ENCODE results near the gene QPCT. TPM values are rescaled to one million over a fixed set of nuclear protein-coding genes. Genes with fewer than 3 reads are reported as not detected.

The QPCT gene
- polyA plus RNA-seq, 1 donor, result 8.4 TPM

DNA sequence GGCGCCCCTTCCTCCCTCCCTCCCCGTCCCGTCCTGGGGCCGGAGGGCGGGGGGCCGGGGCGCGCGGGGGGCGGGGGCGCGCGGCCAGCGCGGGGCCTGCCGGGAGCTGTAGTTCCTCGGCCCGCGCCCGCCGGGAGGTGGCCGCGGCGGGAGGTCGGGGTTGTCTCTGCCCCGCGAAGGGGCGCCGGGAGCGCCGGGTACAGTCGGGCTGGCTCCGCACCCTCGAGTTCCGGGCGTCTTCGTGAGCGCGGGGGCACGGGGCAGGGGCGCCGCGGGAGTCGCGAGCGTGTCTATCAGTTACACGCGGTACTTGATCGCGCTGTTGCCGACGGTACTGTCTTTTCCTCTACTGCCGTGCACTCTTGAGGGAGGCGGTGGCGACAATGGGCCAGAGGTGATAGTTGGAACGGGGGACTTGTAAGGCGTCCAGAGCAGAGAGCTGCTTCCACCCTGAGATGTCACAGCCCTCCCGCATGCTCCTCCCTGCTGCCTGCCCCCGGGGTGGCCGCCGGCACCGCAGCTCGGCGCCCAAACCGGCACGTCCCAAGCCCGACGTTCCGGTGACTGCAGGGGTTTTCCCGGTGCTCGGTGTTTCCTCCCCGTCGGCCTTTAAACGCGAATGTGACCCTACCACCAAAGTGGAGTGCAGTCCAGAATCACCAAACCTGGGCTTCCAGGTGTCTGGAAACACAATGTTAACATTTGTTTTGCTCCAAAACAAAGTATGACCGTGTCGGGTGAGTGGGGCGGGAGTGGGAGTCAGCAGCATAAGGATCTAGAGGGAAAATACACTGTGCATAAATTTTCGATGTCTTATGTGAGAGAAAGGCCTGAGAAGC is 19.4 kb upstream of the QPCT start, which contains the start of gene PRKD3:
PRKD3 (minus strand) TSS at position 48 of the 839 bp plus-strand sequence. CDS start 8,309 bp downstream, outside the sequence.
- DNase-seq, result peak; percentile 89

DNA sequence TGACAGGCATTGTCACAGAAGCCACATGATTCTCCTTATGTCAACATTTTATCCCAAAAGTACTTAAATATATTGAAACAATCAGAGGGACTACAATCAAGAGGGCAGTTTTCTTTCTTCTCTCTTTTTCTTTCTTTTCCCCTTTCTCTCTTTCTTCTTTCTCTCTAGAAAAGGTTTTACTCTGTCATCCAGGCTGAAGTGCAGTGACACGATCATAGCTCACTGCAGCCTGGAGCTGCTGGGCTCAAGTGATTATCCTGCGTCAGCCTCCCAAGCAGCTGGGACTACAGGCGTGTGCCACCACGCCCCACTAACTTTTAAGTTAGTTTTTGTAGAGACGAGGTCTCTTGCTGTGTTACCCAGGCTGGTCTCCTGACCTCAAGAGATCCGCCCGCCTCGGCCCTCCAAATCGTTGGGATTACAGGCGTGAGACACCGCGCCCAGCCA is 18.8 kb upstream of the QPCT start:
- no peak for DNase-seq

DNA sequence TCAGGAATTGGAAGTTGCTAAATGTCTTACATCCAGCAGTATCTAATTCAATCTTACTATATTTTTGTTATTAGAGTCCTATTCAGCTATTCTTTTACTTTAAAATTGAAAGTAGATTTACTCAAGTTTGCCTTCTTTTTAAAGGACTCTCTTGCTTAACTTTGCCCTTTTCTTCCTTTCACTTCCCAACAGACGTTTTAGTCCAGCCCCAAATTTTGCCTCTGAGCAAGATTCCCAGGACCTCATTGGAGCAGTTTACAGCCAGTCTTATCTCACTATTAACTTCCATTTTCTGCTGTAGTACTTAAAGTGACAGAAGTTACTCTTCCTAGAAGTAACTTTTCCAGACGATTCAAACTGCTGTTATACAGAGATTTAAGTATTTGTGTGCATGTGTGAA is 18.1 kb upstream of the QPCT start:
- DNase-seq, result peak; percentile 68

DNA sequence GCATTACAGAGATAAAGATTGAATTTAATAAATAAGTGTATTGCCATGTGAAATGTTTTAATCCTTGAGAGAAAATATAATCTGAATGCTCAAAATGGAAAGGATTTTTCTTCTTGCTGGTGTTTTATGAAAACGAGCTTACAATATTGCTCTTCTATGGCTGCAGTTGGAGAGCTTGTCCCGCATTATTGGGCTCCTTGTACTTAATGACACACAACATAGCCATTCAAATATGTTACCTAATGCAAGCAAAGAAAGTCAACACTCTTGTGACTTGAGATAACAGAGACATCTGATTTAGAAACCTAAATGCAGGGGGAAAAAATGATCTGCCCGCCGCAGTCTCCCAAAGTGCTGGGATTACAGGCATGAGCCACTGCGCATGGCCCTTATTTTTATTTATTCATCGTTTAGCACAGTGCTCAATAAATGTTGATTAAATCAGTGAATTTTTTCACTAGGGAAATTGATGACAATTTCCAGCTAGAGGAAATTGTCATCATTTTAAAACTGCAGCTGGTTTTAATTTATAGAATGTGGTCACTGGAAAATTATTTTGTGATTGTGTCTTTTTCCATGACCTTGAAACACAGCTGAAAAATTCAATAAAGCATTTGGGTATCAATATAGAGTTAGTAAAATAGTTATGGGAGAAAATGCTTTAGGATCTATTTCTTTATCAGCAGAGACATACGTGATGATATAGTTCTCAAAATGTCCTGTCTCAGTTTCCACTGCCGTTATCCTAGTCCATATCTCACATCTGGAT is 17.4 kb upstream of the QPCT start:
- DNase-seq, result no peak

DNA sequence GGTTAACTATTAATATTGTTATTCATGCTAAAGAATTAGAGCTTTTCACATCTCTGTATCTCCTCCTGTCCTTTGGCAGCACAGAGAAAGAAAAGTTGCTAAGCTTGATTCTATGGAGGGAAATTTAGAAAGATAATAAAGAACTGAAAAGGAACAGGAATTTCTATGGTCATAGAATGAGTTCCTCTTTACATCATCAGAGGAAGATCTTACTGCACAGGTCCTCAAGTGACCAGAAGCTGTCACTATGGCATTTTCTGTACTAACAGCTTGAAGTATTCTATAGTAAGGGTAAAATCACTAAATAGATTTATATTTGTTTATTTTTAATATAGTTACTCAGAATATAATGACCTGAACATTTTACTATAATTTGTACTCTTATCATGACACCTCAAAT is 13.7 kb upstream of the QPCT start:
- DNase-seq, result no peak

DNA sequence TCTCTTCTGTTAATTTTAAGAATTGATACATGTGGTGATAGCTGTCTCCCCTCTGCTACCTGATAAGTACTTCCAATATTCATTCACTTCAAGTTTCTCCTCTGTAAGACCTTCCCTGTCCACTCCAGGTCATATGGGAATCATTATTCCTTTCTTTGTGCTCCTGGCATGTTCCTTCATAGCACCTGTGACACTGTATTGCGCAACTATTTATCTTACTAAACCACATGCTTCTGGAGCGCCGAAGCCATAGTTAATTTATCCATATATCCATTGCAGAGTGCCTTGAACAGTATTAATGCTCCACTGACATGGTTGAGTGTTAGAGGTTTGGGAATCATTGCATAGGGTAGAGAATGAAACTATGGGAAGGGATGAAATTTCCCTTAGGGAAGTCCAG is 11.9 kb upstream of the QPCT start:
- no peak for DNase-seq

DNA sequence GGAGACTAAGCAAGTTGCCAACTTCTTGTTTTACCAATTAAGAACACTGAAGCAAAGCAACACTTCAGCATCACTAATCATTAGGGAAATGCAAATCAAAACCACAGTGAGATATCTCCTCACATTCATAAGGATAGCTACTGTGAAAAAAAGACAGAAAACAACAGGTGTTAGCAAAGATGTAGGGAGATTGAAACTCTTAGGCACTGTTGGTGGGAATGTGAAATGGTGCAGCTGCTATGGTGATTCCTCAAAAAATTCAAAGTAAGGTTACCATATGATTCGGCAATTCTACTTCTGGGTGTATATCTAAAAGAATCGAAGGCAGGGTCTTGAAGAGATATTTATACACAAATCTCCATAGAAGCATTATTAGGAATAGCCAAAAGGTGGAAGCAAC is 11.2 kb upstream of the QPCT start:
- no peak for DNase-seq

DNA sequence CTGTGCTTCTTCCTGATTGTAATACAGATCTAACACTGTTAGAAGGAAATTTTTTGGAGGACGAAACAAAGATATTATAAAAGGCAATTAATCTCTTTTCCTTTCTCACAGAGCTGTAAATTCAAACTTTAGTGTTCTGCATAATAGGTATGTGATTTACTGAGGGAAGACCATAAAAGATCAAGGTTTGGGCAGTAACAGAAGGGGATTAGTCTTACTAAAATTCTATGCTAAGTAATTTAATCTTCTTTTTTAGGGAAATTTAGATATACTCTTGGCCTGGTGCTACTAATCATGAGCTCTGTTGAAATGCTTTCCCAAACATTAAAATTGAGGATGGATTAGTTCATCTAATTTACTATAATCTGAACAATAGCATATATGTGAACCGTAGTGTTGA is 8.8 kb upstream of the QPCT start:
- DNase-seq, result no peak

DNA sequence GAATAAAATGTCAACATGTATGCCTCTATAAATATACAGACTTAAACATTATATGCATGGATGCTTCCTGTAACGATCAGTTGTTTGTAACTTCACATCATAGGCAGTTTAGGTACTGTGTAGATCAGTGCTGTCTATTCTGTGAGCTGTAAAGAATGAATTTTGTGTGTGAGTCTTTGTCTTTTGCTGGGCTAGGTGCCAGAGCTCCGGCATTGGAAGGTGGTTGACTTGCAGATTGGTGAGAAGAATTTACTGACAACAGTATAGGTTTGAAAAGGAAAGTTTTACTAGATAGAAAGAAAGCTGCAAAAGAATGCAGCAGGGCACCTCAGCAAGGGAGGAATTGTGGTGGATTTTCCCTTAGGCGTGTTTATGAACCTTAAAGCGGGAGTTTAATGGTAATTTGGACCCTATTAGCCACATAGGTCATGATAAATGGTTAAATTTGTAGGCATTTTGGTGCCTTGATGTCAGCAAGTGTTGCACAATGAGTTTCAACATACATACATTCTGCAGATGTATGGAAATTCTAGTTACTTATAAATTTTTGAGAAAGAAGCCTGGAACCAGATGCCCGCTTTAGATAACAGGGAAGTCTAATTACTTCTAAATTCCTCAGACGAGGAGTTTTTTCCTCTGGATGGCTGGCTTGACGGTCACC is 6.7 kb upstream of the QPCT start:
- no peak for DNase-seq

DNA sequence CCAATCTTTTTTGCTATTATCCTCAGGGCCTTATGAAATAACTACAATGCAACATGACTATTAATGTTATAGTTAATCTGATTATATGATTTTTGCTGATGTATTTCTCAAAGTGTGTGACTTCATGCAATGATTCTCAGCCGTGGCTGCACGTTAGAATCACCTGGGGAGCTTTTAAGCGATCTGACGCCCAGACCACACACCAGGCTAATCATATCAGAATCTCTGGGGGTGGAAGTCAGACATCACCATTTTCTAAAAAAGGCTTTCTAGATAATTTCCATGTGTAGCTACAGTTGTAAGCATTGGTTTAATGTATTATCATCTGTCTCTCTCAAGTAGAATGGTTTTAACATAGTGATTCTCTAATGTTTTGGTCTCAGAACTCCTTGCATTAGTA is 5.5 kb upstream of the QPCT start:
- DNase-seq, result no peak

DNA sequence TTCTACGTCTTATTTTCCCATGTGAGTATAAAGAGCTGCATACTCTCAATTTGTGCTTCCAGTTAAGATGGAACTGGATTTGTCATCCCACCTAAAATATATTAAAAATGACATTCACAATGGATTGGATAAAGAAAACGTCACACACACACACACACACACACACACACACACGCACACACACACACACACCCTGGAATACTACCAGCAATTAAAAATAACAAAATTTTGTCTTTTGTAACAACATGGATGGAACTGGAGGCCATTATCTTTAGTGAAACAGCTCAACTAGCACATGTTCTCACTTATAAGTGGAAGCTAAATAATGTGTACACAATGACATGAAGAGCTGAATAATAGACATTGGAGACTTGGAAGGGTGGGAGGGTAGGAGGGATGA is 3.8 kb upstream of the QPCT start:
- no peak for DNase-seq

DNA sequence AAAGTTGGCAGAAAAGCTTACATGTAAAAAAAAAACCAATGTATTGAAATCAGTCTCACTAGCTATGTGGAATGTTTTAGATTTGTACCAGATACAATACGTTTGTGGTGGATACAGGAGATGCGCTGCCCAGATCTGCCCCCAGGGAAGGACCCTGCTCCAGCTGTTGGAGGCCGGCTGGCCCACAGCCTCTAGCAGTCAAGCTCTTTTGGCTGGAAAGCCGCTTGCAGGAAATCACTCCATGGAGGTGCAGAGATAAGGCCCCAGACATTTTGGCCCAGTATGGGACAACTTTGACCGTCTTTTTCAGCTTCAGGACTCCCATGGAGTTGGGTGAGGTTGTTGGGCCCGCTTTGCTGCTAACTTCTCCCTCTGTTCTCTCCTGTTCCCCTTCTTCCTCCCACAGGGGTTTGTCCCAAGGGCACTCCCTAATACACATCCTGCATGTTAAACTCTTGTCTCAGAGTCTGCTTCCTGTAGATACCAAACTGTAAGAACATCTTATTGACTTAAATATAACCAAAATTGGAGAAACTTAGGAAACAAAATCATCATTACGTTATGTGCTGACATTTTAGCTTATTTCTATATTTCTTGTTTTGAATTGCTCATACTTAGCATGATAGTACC is 1.7 kb upstream of the QPCT start:
- DNase-seq, result peak; percentile 41

DNA sequence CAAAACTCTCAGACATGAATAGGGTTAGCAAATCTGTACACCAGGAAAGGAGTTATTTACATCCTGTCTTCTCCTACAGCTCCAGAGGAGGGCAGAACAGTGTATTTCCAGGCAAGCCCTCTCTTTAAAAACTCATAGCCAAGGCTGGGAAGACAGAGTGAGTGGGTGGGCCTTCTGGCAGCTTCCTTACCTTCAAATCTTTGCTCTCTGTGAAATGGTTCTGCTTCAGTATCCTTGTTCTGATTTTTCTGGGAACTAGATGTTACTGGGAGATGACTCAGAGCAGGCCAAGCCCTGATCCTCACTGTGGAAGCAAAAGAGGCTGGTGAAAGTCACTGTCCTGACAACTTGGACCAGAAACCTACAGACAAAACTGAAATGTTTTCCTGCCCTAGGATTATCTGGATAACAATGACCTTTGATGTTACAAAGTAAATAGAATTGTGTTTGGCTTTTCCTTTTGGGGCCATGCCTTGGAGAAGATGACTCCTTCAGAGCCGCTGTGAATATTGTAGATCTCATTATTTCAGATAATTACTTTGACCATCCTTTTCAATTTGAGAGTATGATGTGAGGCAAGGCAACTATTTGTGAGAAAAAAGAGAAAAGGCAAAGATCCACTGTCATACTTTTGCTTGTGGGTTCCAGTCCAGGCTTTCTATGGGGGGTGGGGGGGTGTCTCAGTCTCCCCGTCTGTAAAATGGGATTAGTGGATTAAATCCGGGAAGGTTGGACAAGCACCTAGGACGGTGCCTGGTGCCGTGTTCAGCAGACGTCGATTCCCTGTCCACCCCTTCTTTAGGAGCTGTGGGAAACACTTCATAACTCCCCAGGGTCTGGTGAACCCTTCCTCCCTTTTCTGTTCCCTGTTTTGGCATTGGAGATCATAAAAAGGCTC is 644 bp upstream of the QPCT start:
- peak; percentile 51 for DNase-seq

DNA sequence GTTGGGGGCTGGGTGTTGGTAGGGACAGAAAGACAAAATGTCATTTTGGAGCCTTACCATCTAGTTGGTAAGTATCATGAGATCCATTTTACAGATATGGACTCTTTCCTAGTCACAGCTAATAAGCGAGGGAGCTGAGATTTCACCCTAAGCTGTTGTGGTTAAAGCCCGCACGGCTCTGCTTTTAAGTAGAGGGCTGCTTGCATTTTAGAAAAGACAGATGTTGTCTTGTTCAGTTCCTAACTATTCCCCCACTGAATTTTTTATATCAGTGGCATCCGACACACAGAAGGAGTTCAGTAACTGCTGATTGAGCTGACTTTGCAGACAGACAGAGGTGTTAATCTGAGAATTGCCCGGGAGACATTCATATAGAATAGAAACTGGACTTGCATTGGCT is 3.7 kb downstream of the QPCT start:
- DNase-seq, result no peak

DNA sequence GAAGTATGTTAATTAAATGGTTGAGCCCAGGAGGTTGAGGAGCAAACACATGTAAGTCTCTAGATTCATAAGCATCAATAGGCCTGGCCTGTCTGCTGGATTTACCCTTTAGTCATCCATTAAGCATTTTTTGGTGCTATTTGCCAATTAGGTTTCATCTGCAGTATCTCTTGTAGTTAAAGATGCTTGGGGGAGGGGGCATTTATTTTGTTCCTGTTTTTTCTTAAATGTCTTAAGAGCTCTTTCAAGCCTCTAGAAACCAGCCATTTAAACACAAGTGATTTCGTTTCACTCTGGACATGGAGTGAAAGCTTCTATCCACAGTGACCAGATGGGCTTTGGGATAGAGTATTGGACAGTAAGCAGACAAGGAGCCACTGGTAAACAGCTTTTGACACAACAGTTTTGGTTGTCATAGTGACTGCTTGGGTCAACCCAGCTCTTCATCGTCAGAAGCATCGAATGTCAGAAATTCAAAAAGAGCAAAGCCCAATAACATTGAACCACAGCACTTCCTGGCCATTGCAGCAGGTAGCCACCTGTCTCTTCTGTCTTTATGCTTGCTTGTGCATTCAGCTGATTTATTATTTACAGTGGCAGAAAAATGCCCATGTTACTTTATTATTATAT is 4.9 kb downstream of the QPCT start:
- no peak for DNase-seq

DNA sequence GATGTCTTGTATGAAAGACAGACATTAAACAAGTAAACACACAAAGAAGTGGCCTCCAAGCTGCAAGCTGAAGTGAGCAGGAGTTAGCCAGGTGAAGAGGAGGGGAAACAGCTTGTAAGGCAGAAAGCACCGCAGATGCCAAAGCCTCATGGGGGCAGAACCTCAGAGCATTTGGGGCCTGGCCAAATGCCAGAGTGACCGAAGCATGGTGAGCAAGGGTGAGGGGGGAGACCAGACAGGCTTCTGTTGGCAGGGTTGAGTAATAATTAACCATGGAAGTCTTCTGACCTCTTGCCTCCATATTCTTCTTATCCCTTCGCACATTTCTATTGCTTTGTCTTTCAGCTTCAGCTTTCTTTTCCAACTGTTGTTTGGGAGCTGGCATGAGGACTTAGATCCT is 5.6 kb downstream of the QPCT start:
- no peak for DNase-seq

DNA sequence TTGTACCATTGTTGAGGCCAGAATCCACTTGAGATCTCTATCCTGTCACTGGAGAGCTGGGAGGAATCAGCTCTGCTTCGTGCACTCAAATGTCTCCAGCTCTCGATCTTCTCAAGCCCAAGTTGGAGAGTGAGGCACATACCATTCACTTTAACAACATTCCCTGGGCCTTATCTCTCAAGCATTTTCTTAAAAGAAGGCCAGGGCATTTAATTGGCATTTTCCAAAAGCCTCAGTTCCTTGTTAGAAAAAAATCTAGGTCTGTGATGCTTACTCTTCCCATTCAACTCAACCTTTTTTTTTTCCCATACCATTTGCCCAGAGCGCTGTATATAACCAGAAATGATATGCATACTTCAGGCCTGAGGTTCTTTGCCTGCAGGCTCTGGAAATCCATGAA is 10.1 kb downstream of the QPCT start:
- no peak for DNase-seq

DNA sequence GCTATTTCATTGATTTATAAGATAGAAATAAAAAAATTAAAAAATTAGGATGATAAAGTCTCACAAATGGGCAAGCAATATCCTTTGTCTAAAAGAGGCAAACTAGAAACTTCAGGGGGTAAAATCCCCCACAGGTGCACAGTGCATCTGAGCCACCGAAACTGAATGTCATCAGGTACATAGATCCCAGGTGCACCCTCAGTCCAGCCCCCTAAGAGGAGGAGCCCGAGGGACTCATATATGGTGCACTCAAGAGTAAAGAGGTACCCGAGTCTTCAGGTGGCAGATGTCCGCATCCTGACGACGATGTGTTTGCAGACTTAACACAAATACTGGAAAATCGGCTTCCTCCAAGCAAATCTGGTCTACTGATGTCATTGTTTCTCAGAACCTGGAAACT is 11.3 kb downstream of the QPCT start:
- DNase-seq, result no peak

DNA sequence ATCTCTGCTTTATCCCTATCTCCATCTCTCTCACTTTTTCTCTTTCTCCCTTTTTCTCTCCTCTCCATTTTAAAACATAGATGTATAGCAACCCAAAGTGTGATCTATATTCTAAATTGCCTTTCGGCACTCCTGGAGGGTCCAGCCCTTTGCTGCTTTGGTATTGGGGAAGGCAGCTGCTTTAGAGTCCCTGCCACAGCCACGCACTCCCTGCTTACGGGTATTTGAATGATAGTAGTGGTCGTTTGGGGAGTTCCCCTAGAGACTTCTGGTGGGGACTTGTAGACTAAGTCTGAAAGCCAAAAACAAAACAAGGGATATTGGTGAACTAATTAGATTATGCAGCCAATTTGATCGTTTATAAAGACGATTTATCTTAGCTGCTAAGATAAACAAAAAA is 11.9 kb downstream of the QPCT start:
- no peak for DNase-seq

DNA sequence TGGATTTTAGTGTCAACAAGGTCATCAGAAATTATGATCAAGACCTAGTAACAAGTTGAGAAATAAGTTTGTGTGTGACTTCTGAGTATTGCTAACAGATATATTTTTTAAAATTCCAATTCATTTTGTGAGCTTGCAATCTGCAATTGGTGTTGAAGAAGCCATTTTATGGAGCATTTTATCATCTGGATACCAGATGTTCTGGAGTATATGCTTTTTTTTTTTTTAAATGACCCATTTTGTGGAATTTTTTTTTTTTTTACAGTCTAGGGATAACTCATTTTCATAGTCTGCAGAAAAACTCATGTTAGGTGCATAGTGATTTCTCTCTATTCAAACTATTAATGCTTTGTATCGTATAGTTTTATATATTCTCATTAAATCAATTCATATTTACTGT is 12.6 kb downstream of the QPCT start:
- DNase-seq, result no peak

DNA sequence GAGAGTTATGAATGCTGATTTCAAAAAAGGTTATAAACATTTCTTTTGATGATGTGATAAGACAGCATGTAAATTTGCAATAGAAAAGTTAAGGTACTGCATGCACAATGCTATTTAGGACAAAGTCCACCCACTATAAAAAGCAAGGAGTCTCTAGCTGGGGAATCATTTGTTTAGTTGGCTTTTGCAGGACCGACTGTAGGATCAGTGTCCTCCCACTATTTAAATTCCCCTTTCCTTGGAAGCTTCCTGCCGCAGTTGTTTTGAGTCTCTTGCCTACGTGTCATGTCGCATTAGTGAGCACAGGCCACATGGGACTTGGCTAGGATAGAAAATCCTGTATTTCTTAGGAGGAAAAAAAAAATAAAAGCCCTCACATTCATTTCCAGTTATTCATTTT is 13.1 kb downstream of the QPCT start:
- no peak for DNase-seq

Data from hindlimb muscle (tissue), 1 donor.